IMR-90 (cell line): ENCODE measurements around the gene ACTR2. TPM values are rescaled to one million over a fixed set of nuclear protein-coding genes. Genes with fewer than 3 reads are reported as not detected.

Experiments used
- ATAC-seq: fragments of 200-7000 bp; cut with Tn5 transposase; 2 replicates; pipeline ENCODE4 v1.9.1; 2020; ENCODE audit warnings: low read depth, mild to moderate bottlenecking, moderate library complexity
- BruUV-seq: library from RNA; stranded (reverse); fragments of 400-500 nt; replicated peaks from 2 replicates; lab custom pipeline; 2021; lab: Mats Ljungman, UMichigan
- CTCF ChIA-PET: fragments of 300-600 bp; formaldehyde crosslinking; extraction: SDS; loops from one replicate; lab custom pipeline; 2021; ENCODE audit warnings: antibody characterized with exemption; lab: Yijun Ruan, JAX
- POLR2A ChIA-PET: fragments of 300-600 bp; sonication (Branson Sonifier 250); formaldehyde crosslinking; loops from one replicate; lab custom pipeline; 2022; ENCODE audit warnings: antibody characterized with exemption; ENCODE audit not compliant: unreplicated experiment; lab: Charles Lee
- DNase-seq: peaks from one replicate; pipeline ENCODE4 v3.0.0; 2013
- H2AFZ ChIP-seq: replicated peaks from 2 replicates; pipeline ENCODE3; 2013; ENCODE audit warnings: low read length, mild to moderate bottlenecking; ENCODE audit not compliant: poor library complexity
- H2AK5ac ChIP-seq: 2 replicates; pipeline ENCODE4 v1.6.1; 2013; ENCODE audit warnings: low read depth, low read length, inconsistent platforms
- H2AK9ac ChIP-seq: replicated peaks from 2 replicates; pipeline ENCODE3; 2013; ENCODE audit warnings: mild to moderate bottlenecking, low read depth, low read length, moderate library complexity; ENCODE audit not compliant: poor library complexity
- H2BK120ac ChIP-seq: 2 replicates; pipeline ENCODE4 v1.6.1; 2013; ENCODE audit warnings: low read depth, low read length, inconsistent platforms
- H2BK15ac ChIP-seq: 3 replicates; pipeline ENCODE4 v1.6.1; 2013; ENCODE audit warnings: low read depth, low read length, inconsistent platforms
- H2BK20ac ChIP-seq: 2 replicates; pipeline ENCODE4 v1.6.1; 2013; ENCODE audit warnings: low read depth, mild to moderate bottlenecking, inconsistent platforms, low read length, moderate library complexity
- H2BK5ac ChIP-seq: 2 replicates; pipeline ENCODE4 v1.6.1; 2013; ENCODE audit warnings: mild to moderate bottlenecking, low read depth, low read length, inconsistent platforms; ENCODE audit not compliant: poor library complexity, severe bottlenecking
- H3K14ac ChIP-seq: replicated peaks from 2 replicates; pipeline ENCODE4 v1.6.1; 2013; ENCODE audit warnings: low read depth, low read length, inconsistent platforms
- H3K18ac ChIP-seq: 2 replicates; pipeline ENCODE4 v1.6.1; 2013; ENCODE audit warnings: low read depth, low read length, control low read depth
- H3K23ac ChIP-seq: 2 replicates; pipeline ENCODE4 v1.6.1; 2013; ENCODE audit warnings: low read depth, low read length, inconsistent platforms
- H3K27ac ChIP-seq: 2 replicates; pipeline ENCODE4 v1.5.1; 2013; ENCODE audit warnings: mild to moderate bottlenecking, control low read depth, low read length; ENCODE audit not compliant: insufficient read depth
- H3K27me3 ChIP-seq: 2 replicates; pipeline ENCODE4 v1.6.1; 2013; ENCODE audit warnings: low read length; ENCODE audit not compliant: control insufficient read depth, insufficient read depth
- H3K36me3 ChIP-seq: 2 replicates; pipeline ENCODE4 v1.6.1; 2013; ENCODE audit warnings: low read length, mixed read lengths; ENCODE audit not compliant: control insufficient read depth, insufficient read depth
- H3K4ac ChIP-seq: 2 replicates; pipeline ENCODE4 v1.6.1; 2013; ENCODE audit warnings: low read depth, low read length, inconsistent platforms
- H3K4me1 ChIP-seq: 2 replicates; pipeline ENCODE4 v1.6.1; 2013; ENCODE audit warnings: low read length, mixed read lengths; ENCODE audit not compliant: control insufficient read depth, insufficient read depth
- H3K4me2 ChIP-seq: 2 replicates; pipeline ENCODE4 v1.6.1; 2013; ENCODE audit warnings: low read depth, mild to moderate bottlenecking, control low read depth, low read length, moderate library complexity
- H3K4me3 ChIP-seq: 2 replicates; pipeline ENCODE4 v1.5.1; 2013; ENCODE audit warnings: low read depth, mild to moderate bottlenecking, control low read depth, low read length, moderate library complexity; ENCODE audit not compliant: insufficient read depth
- H3K56ac ChIP-seq: 2 replicates; pipeline ENCODE4 v1.6.1; 2013; ENCODE audit warnings: low read length, inconsistent platforms; ENCODE audit not compliant: insufficient read depth; ENCODE audit errors: extremely low read depth
- H3K79me1 ChIP-seq, 2 experiments: 2 replicates each; pipeline ENCODE4 v1.6.1; 2013; ENCODE audit warnings: low read length in 2 of 2, inconsistent platforms in 1 of 2, low read depth in 1 of 2
- H3K9ac ChIP-seq: 2 replicates; pipeline ENCODE4 v1.6.1; 2013; ENCODE audit warnings: low read depth, low read length, control low read depth
- H3K9me1 ChIP-seq: 2 replicates; pipeline ENCODE4 v1.6.1; 2013; ENCODE audit warnings: low read length, inconsistent platforms; ENCODE audit not compliant: insufficient read depth
- H3K9me3 ChIP-seq: 2 replicates; pipeline ENCODE4 v1.6.1; 2013; ENCODE audit warnings: low read length; ENCODE audit not compliant: control insufficient read depth, insufficient read depth
- H4K20me1 ChIP-seq: 2 replicates; pipeline ENCODE4 v1.6.1; 2013; ENCODE audit warnings: low read length, inconsistent platforms; ENCODE audit not compliant: insufficient read depth
- H4K5ac ChIP-seq: 2 replicates; pipeline ENCODE4 v1.6.1; 2013; ENCODE audit warnings: mild to moderate bottlenecking, low read depth, low read length, control low read depth
- H4K8ac ChIP-seq, 2 experiments: 2 replicates each; pipeline ENCODE4 v1.6.1; 2013; ENCODE audit warnings: low read depth in 2 of 2, low read length in 2 of 2, control low read depth in 1 of 2, inconsistent platforms in 1 of 2
- H4K91ac ChIP-seq: 2 replicates; pipeline ENCODE4 v1.6.1; 2013; ENCODE audit warnings: low read depth, low read length, inconsistent platforms; ENCODE audit not compliant: insufficient read depth
- BHLHE40 ChIP-seq: fragments of 150-350 bp; IDR thresholded peaks from 2 replicates; pipeline ENCODE4 v1.6.1; 2016; ENCODE audit warnings: mild to moderate bottlenecking, low read depth, low read length
- CHD1 ChIP-seq: IDR thresholded peaks from 2 replicates; pipeline ENCODE4 v1.6.1; 2012; ENCODE audit warnings: low read depth, low read length, improper control_type of control experiment
- CTCF ChIP-seq: conservative IDR thresholded peaks from 2 replicates; pipeline ENCODE4 v1.5.1; 2012; ENCODE audit warnings: mild to moderate bottlenecking, low read depth, low read length, improper control_type of control experiment
- FOS ChIP-seq: fragments of 150-350 bp; IDR thresholded peaks from 2 replicates; pipeline ENCODE4 v1.6.1; 2016; ENCODE audit warnings: low read depth, low read length
- MAFK ChIP-seq: IDR thresholded peaks from 2 replicates; pipeline ENCODE4 v1.6.1; 2012; ENCODE audit warnings: low read depth, low read length, improper control_type of control experiment
- MAZ ChIP-seq: IDR thresholded peaks from 2 replicates; pipeline ENCODE4 v1.6.1; 2012; ENCODE audit warnings: low read depth, mild to moderate bottlenecking, low read length, improper control_type of control experiment, moderate library complexity, borderline replicate concordance
- NFE2L2 ChIP-seq: fragments of 150-350 bp; IDR thresholded peaks from 2 replicates; pipeline ENCODE4 v1.6.1; 2016; ENCODE audit warnings: low read depth, mild to moderate bottlenecking, low read length
- RCOR1 ChIP-seq: IDR thresholded peaks from 2 replicates; pipeline ENCODE4 v1.6.1; 2012; ENCODE audit warnings: mild to moderate bottlenecking, low read length, improper control_type of control experiment; ENCODE audit not compliant: insufficient replicate concordance
- RFX5 ChIP-seq: IDR thresholded peaks from 2 replicates; pipeline ENCODE4 v1.8.0; 2012; ENCODE audit warnings: low read depth, mild to moderate bottlenecking, low read length, moderate library complexity
- SMC3 ChIP-seq: fragments of 150-350 bp; IDR thresholded peaks from 2 replicates; pipeline ENCODE4 v1.6.1; 2016; ENCODE audit warnings: low read depth, mild to moderate bottlenecking, antibody characterized with exemption, low read length, moderate library complexity
- USF2 ChIP-seq: fragments of 150-350 bp; IDR thresholded peaks from 2 replicates; pipeline ENCODE4 v1.6.1; 2017; ENCODE audit warnings: mild to moderate bottlenecking, antibody characterized with exemption, low read length, low read depth
- WGBS, 2 experiments: methylation state at CpG; one replicate each; pipeline versions ENCODE4 v1.1.5 to v1.1.7; 2013; ENCODE audit warnings: missing lambda C conversion rate in 2 of 2; ENCODE audit not compliant: insufficient read length in 1 of 2; ENCODE audit errors: extremely low coverage in 2 of 2; 5-methylcytosine and 5-hydroxymethylcytosine counted together
- dilution Hi-C: fragments of 300-500 bp; cut with HindIII; formaldehyde crosslinking; loops from one replicate; pipeline ENCODE4 v1.14.3; 2018; ENCODE audit warnings: low sequenced_read_pairs; ENCODE audit not compliant: unreplicated experiment
- in situ Hi-C: fragments of 300-500 bp; cut with MboI; formaldehyde crosslinking; loops from 3 replicates; pipeline ENCODE4 v1.14.3; 2019; ENCODE audit warnings: low sequenced_read_pairs, inconsistent platforms, mixed read lengths
- intact Hi-C: fragments of 100-400 bp; cut with micrococcal nuclease; formaldehyde crosslinking; loops from 2 replicates; pipeline ENCODE4 v1.10.0; 2022
- polyA plus RNA-seq, 3 experiments: library from polyadenylated mRNA; depleted of rRNA; stranded (reverse); fragments of >200 nt; gene quantifications; 2 replicates each; pipeline ENCODE4 v1.2.3, GENCODE V29; 2012; ENCODE audit warnings: low replicate concordance in 1 of 3
- total RNA-seq: library from RNA; depleted of rRNA; stranded (reverse); fragments of >200 nt; gene quantifications from 2 replicates; pipeline ENCODE4 v1.2.3, GENCODE V29; 2012

Gene ACTR2
- total and polyA plus RNA-seq, 2 of the 4 experiments (the other 2 are of a cell fraction), result 141 to 205 TPM

GRCh38 chr2:65319674-65320041, 92.0 kb downstream of the ACTR2 start:
- H3K36me3 ChIP-seq, result peaks cover 11% of the 10 kb centered on the region
- H4K5ac ChIP-seq, result peak overlapping the region; percentile 95
- POLR2A ChIA-PET, result no interaction called here
- H3K56ac ChIP-seq, result 0 out of 2 replicates have a peak overlapping the region, but pooled peaks have one; percentile 2
- WGBS, 2 experiments, result no CpG with 5 or more reads among the region's 1 CpG
- peak overlapping the region; percentile 93 for H2BK20ac ChIP-seq
- peaks cover 8% of the 10 kb centered on the region; the same call in 1 of the 2 replicates for H4K20me1 ChIP-seq
- CTCF ChIA-PET, result interaction anchor here (0.8 to 1.7 kb wide), 6 partner anchors 8 to 47 kb away, joined by 3 to 4 read pairs (median 4); no protein-coding TSS in a partner anchor
- peaks cover 27 to 52% of the 10 kb centered on the region in 2 experiments for H3K79me1 ChIP-seq
- peak overlapping the region; percentile 96 for H2AK5ac ChIP-seq
- H3K14ac ChIP-seq, result peak overlapping the region; percentile 84
- peak overlapping the region; percentile 25 for H2AK9ac ChIP-seq
- DNase-seq (no peak), ATAC-seq (peak; percentile 6)
- H3K27ac ChIP-seq, result peak overlapping the region; percentile 88
- peaks cover 25% of the 10 kb centered on the region for H3K4me1 ChIP-seq
- H2BK120ac ChIP-seq, result peak overlapping the region; percentile 91
- peak overlapping the region; percentile 93 for H3K18ac ChIP-seq
- peak overlapping the region; percentile 79 for H3K4me2 ChIP-seq
- no peak; the same call in 1 of the 2 replicates for TF ChIP-seq USF2
- no peak for TF ChIP-seq NFE2L2
- TF ChIP-seq CHD1, result no peak
- no peak for TF ChIP-seq SMC3
- TF ChIP-seq RCOR1, result no peak
- no peak for TF ChIP-seq BHLHE40
- no peak for TF ChIP-seq FOS
- TF ChIP-seq RFX5, result no peak
- TF ChIP-seq MAZ, result no peak
- TF ChIP-seq MAFK, result no peak
- TF ChIP-seq CTCF, result no peak
- H4K91ac ChIP-seq, result peak overlapping the region; percentile 90
- peak overlapping the region; percentile 13 for H2AFZ ChIP-seq
- dilution Hi-C loops (no loop called here), intact Hi-C loops (loop anchor here (1.0 to 5.0 kb wide), 3 partner anchors 38 to 234 kb away; partner anchors contain the start of gene SPRED2), in situ Hi-C loops (no loop called here)
- H3K9me3 ChIP-seq, result no peaks in the 10 kb centered on the region
- H2BK15ac ChIP-seq, result peak overlapping the region; percentile 77
- H4K8ac ChIP-seq, result peak overlapping the region; percentile 43 to 83
- BruUV-seq, result no TSS peak
- peaks cover 22% of the 10 kb centered on the region for H3K9me1 ChIP-seq
- H3K4ac ChIP-seq, result peak overlapping the region; percentile 97
- H3K9ac ChIP-seq, result no peak overlapping the region
- H3K4me3 ChIP-seq, result no peak overlapping the region
- H3K23ac ChIP-seq, result peak overlapping the region; percentile 55
- H3K27me3 ChIP-seq, result no peaks in the 10 kb centered on the region
- peak overlapping the region; percentile 87 for H2BK5ac ChIP-seq
